ENCODE data around the gene ZBTB26.
A peak's percentile ranks its signal among the peaks of the same experiment; 100 is the strongest.

Gene ZBTB26

GRCh38 chr9:122931226-122932121, at the start of gene ZBTB26:
Gene ZBTB26 (minus strand): TSS chr9:122931512. CDS start chr9:122919934, 11,578 bp downstream.
- peak; percentile 77 for DNase-seq (ENCODE audit: low read depth)

- no peak for DNase-seq (ENCODE audit: low read depth)
Observed at GRCh38 chr9:122978601-122979000, 47.3 kb upstream of the ZBTB26 start.

- no peak for DNase-seq (ENCODE audit: low read depth)
Observed at GRCh38 chr9:122975196-122975595, 43.9 kb upstream of the ZBTB26 start.

GRCh38 chr9:122961139-122961538, 29.8 kb upstream of the ZBTB26 start:
- DNase-seq (ENCODE audit: low read depth): no peak

- no peak for DNase-seq (ENCODE audit: low read depth)
Observed at GRCh38 chr9:122955961-122956360, 24.6 kb upstream of the ZBTB26 start.

GRCh38 chr9:122954253-122954691, 23.0 kb upstream of the ZBTB26 start:
- no peak for DNase-seq (ENCODE audit: low read depth)

GRCh38 chr9:122951056-122951455, 19.7 kb upstream of the ZBTB26 start:
- no peak for DNase-seq (ENCODE audit: low read depth)

- no peak for DNase-seq (ENCODE audit: low read depth)
Observed at GRCh38 chr9:122950263-122950662, 19.0 kb upstream of the ZBTB26 start.

- DNase-seq (ENCODE audit: low read depth): no peak
Observed at GRCh38 chr9:122949696-122950095, 18.4 kb upstream of the ZBTB26 start.

- DNase-seq (ENCODE audit: low read depth): no peak
Observed at GRCh38 chr9:122948313-122948712, 17.0 kb upstream of the ZBTB26 start.

GRCh38 chr9:122946461-122947005, 15.2 kb upstream of the ZBTB26 start:
- DNase-seq (ENCODE audit: low read depth): no peak

- DNase-seq (ENCODE audit: low read depth): no peak
Observed at GRCh38 chr9:122944960-122945888, 13.9 kb upstream of the ZBTB26 start.

- DNase-seq (ENCODE audit: low read depth): no peak
Observed at GRCh38 chr9:122941582-122942234, 10.4 kb upstream of the ZBTB26 start.

GRCh38 chr9:122940749-122941581, 9.7 kb upstream of the ZBTB26 start, which contains the start of gene RABGAP1:
Gene RABGAP1 (plus strand): TSS chr9:122941020. CDS start chr9:122957060, 16,040 bp downstream.
- DNase-seq (ENCODE audit: low read depth): peak; percentile 85

GRCh38 chr9:122940454-122940748, 9.1 kb upstream of the ZBTB26 start:
- no peak for DNase-seq (ENCODE audit: low read depth)

- DNase-seq (ENCODE audit: low read depth): no peak
Observed at GRCh38 chr9:122939601-122940000, 8.3 kb upstream of the ZBTB26 start.

- DNase-seq (ENCODE audit: low read depth): no peak
Observed at GRCh38 chr9:122936883-122937282, 5.6 kb upstream of the ZBTB26 start.

- DNase-seq (ENCODE audit: low read depth): no peak
Observed at GRCh38 chr9:122936464-122936863, 5.2 kb upstream of the ZBTB26 start.

- no peak for DNase-seq (ENCODE audit: low read depth)
Observed at GRCh38 chr9:122930541-122931225, 629 bp downstream of the ZBTB26 start.

- DNase-seq (ENCODE audit: low read depth): no peak
Observed at GRCh38 chr9:122929796-122930354, 1.4 kb downstream of the ZBTB26 start.

All from GM04503 (cell line).